Midbrain (tissue), 1 donor: ENCODE results near the gene VPS35L.
"Not testable (repeated sequence)": the region's sequence is repeated elsewhere in the genome, so short reads cannot be mapped to it uniquely, and the experiment has no call there.

Source experiments
- DNase-seq: peaks from one replicate; lab custom pipeline; 2025; lab: John Stamatoyannopoulos, UW

Gene VPS35L

GRCh38 chr16:19711643-19712042 lies 156.1 kb downstream of the VPS35L start:
- no peak for DNase-seq

- DNase-seq, result no peak
Observed at GRCh38 chr16:19712418-19713058, 157.0 kb downstream of the VPS35L start.

- no peak for DNase-seq
Observed at GRCh38 chr16:19713697-19714096, 158.2 kb downstream of the VPS35L start.

- no peak for DNase-seq
Observed at GRCh38 chr16:19715566-19715965, 160.1 kb downstream of the VPS35L start.

- DNase-seq, result no peak
Observed at GRCh38 chr16:19716183-19716582, 160.7 kb downstream of the VPS35L start.

- DNase-seq, result not testable (repeated sequence)
Observed at GRCh38 chr16:19716728-19717127, 161.2 kb downstream of the VPS35L start.

- DNase-seq, result no peak
Observed at GRCh38 chr16:19717314-19717713, 161.8 kb downstream of the VPS35L start.

- peak; percentile 93 for DNase-seq
Observed at GRCh38 chr16:19717741-19718623, 162.5 kb downstream of the VPS35L start, which contains the start of the genes IQCK and KNOP1. Gene IQCK (plus strand): TSS chr16:19718271. CDS start chr16:19718307, 36 bp downstream. Gene KNOP1 (minus strand): TSS chr16:19718227. CDS start chr16:19715035, 3,192 bp downstream.

- DNase-seq, result no peak
Observed at GRCh38 chr16:19718624-19718965, 163.1 kb downstream of the VPS35L start.

- DNase-seq, result no peak
Observed at GRCh38 chr16:19722269-19722952, 166.9 kb downstream of the VPS35L start.

- DNase-seq, result no peak
Observed at GRCh38 chr16:19722981-19723380, 167.5 kb downstream of the VPS35L start.

- DNase-seq, result no peak
Observed at GRCh38 chr16:19728636-19728965, 173.1 kb downstream of the VPS35L start.

- DNase-seq, result no peak
Observed at GRCh38 chr16:19733551-19733950, 178.0 kb downstream of the VPS35L start.

GRCh38 chr16:19735074-19735867 lies 179.8 kb downstream of the VPS35L start:
- no peak for DNase-seq

- DNase-seq, result no peak
Observed at GRCh38 chr16:19737306-19738038, 182.0 kb downstream of the VPS35L start.

GRCh38 chr16:19741354-19741753 lies 185.9 kb downstream of the VPS35L start:
- no peak for DNase-seq

GRCh38 chr16:19743816-19744159 lies 188.3 kb downstream of the VPS35L start:
- DNase-seq, result no peak

GRCh38 chr16:19744670-19745069 lies 189.2 kb downstream of the VPS35L start:
- DNase-seq, result no peak

GRCh38 chr16:19745286-19746010 lies 189.9 kb downstream of the VPS35L start:
- DNase-seq, result no peak

- DNase-seq, result no peak
Observed at GRCh38 chr16:19746561-19746960, 191.1 kb downstream of the VPS35L start.
